Measurements from ENCODE around the gene TREM2.
A peak's percentile ranks its signal among the peaks of the same experiment; 100 is the strongest.

The TREM2 gene

DNA sequence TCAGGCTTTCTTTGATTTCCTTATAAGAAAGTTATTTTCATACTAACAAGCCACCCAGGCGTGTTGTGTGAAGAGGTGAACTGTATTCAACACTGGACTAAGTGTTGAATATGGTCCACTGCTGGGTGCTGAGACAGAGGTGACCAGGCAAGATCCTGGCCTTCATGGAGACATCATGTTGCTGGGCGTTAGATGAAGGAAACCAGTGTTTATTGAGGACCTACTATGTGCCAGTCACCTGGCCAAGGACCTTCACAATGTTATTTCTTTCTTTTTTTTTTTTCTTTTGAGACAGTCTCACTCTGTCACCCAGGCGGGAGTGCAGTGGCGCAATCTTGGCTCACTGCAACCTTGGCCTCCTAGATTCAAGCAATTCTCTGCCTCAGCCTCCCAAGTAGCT is 6.9 kb downstream of the TREM2 start:
- Mint-ChIP-seq H3K36me3 (ENCODE audit: low read depth) (no peaks in the 10 kb centered on the region), H3K4me1 (peaks cover 12% of the 10 kb centered on the region), H3K27me3 (ENCODE audit: low read depth) (peaks cover 23% of the 10 kb centered on the region), H3K4me3 (no peak overlapping the region), H3K27ac (no peak overlapping the region), H3K9me3 (no peaks in the 10 kb centered on the region)
- TF ChIP-seq CTCF (IDR thresholded peaks at IDR 0.05; ENCODE audit: unreplicated experiment in 3 of 3) = no peak

- H3K27me3 Mint-ChIP-seq (ENCODE audit: low read depth) = peaks cover 26% of the 10 kb centered on the region
- no peaks in the 10 kb centered on the region for H3K9me3 Mint-ChIP-seq
- peak overlapping the region in 1 of 3 experiments; percentile 35 for H3K27ac Mint-ChIP-seq
- H3K4me3 Mint-ChIP-seq = no peak overlapping the region
- TF ChIP-seq CTCF (IDR thresholded peaks at IDR 0.05; ENCODE audit: unreplicated experiment in 3 of 3) = no peak
- no peaks in the 10 kb centered on the region for H3K36me3 Mint-ChIP-seq (ENCODE audit: low read depth)
- H3K4me1 Mint-ChIP-seq = peaks cover 12% of the 10 kb centered on the region
Measured at GRCh38 chr6:41155132-41155805, 7.6 kb downstream of the TREM2 start.

GRCh38 chr6:41153992-41154625 is 8.8 kb downstream of the TREM2 start, which contains the start of gene TREML1:
TREML1 (minus strand) TSS chr6:41154347; CDS start chr6:41154288, 59 bp downstream.
- Mint-ChIP-seq H3K4me3 (no peak within 1 kb of the TSS), H3K9me3 (no peaks in the 10 kb centered on the region), H3K4me1 (peaks cover 1% of the 10 kb centered on the region), H3K27ac (peak within 1 kb of the TSS in 1 of 3 experiments; percentile 35), H3K27me3 (ENCODE audit: low read depth) (peaks cover 29% of the 10 kb centered on the region), H3K36me3 (ENCODE audit: low read depth) (no peaks in the 10 kb centered on the region)
- TF ChIP-seq CTCF (IDR thresholded peaks at IDR 0.05; ENCODE audit: unreplicated experiment in 3 of 3) = no peak

DNA sequence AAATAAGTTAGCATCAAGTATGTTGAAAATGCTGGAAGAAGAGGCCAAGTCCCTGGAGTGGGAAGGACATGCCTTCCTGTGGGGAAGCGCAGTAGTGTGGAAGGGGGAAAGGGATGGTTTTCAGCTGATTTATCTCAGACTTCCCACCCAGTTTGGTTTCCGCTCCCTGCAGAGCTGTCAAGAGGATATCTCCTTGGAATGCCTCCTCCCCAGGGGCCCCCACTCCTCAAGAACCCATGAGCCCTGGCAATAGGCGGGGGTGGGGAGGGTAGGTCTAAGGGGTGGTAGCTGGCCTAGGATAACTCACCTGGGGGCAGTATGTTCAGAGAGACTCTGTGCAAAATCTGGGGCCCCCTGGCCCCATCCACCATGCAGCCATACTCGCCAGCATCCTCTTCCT is 9.5 kb downstream of the TREM2 start:
- H3K4me3 Mint-ChIP-seq = no peak overlapping the region
- H3K27me3 Mint-ChIP-seq (ENCODE audit: low read depth) = peaks cover 29% of the 10 kb centered on the region
- peaks cover 4% of the 10 kb centered on the region for H3K36me3 Mint-ChIP-seq (ENCODE audit: low read depth)
- no peaks in the 10 kb centered on the region for H3K9me3 Mint-ChIP-seq
- no peak for TF ChIP-seq CTCF (IDR thresholded peaks at IDR 0.05; ENCODE audit: unreplicated experiment in 3 of 3)
- no peak overlapping the region for H3K27ac Mint-ChIP-seq
- no peaks in the 10 kb centered on the region for H3K4me1 Mint-ChIP-seq

DNA sequence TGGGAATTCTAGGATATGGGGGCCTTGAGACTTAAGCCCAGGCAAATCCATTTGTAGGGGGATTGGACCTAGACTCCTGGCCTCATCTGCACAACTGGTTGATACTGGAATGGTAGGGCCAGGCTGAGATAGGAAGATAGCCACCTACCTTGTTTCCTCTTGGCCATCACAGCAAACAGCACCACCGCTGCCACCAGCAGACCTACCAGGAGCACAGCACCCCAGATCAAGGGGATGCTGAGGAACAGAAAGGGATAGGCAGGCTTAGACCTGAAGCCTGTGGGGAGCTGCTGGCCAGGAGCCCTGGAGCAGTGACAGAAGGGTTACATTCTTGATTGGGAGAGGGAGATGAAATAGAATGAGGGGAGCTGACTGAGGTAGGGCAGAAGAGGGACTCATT is 12.2 kb downstream of the TREM2 start:
- Mint-ChIP-seq H3K4me1 (no peaks in the 10 kb centered on the region), H3K36me3 (ENCODE audit: low read depth) (peaks cover 4% of the 10 kb centered on the region), H3K4me3 (no peak overlapping the region), H3K27me3 (ENCODE audit: low read depth) (peaks cover 17% of the 10 kb centered on the region), H3K27ac (no peak overlapping the region), H3K9me3 (no peaks in the 10 kb centered on the region)
- no peak for TF ChIP-seq CTCF (IDR thresholded peaks at IDR 0.05; ENCODE audit: unreplicated experiment in 3 of 3)

GRCh38 chr6:41147917-41148316 is 15.0 kb downstream of the TREM2 start:
- TF ChIP-seq CTCF (IDR thresholded peaks at IDR 0.05; ENCODE audit: unreplicated experiment in 3 of 3) = no peak
- peaks cover 7% of the 10 kb centered on the region for H3K9me3 Mint-ChIP-seq
- no peak overlapping the region for H3K27ac Mint-ChIP-seq
- peaks cover 10% of the 10 kb centered on the region for H3K27me3 Mint-ChIP-seq (ENCODE audit: low read depth)
- no peaks in the 10 kb centered on the region for H3K4me1 Mint-ChIP-seq
- no peak overlapping the region for H3K4me3 Mint-ChIP-seq
- peaks cover 4% of the 10 kb centered on the region for H3K36me3 Mint-ChIP-seq (ENCODE audit: low read depth)

Measured in nephron (organoid).